Caco-2 (cell line): ENCODE results near the gene KCNC2. TPM values are rescaled to one million over a fixed set of nuclear protein-coding genes. Genes with fewer than 3 reads are reported as not detected.

Experiments used
- BruUV-seq: library from RNA; stranded (reverse); fragments of 400-500 nt; replicated peaks from 2 replicates; lab custom pipeline; 2021; lab: Mats Ljungman, UMichigan
- CTCF ChIA-PET: fragments of 300-600 bp; sonication (Branson Sonifier 250); formaldehyde crosslinking; loops from one replicate; lab custom pipeline; 2022; ENCODE audit warnings: antibody characterized with exemption; lab: Charles Lee
- POLR2A ChIA-PET: fragments of 300-600 bp; sonication (Branson Sonifier 250); formaldehyde crosslinking; loops from one replicate; lab custom pipeline; 2022; ENCODE audit warnings: antibody characterized with exemption; lab: Charles Lee
- DNase-seq, 2 experiments: peaks; one replicate each; pipeline versions ENCODE4 v3.0.0 to v3.0.0-alpha.2; 2020 to 2022
- H3K27me3 ChIP-seq: replicated peaks from 2 replicates; pipeline ENCODE4 v1.6.0; 2011; ENCODE audit warnings: low read length; ENCODE audit not compliant: control insufficient read depth, insufficient read depth
- H3K36me3 ChIP-seq: 2 replicates; pipeline ENCODE4 v1.5.1; 2011; ENCODE audit warnings: low read length; ENCODE audit not compliant: control insufficient read depth, insufficient read depth
- H3K4me1 ChIP-seq: fragments of 250-450 bp; sonication (Bioruptor Pico); 2 replicates; pipeline ENCODE4 v1.5.1; 2020; ENCODE audit warnings: mild to moderate bottlenecking
- H3K4me3 ChIP-seq: 2 replicates; pipeline ENCODE4 v1.5.1; 2011; ENCODE audit warnings: low read depth, mild to moderate bottlenecking, control low read depth, low read length
- H3K9me3 ChIP-seq: fragments of 250-450 bp; sonication (Bioruptor Pico); 2 replicates; pipeline ENCODE4 v1.5.1; 2020; ENCODE audit warnings: mild to moderate bottlenecking, moderate library complexity
- H3K27ac Mint-ChIP-seq: one replicate; pipeline ENCODE4 v1.8.0; 2022; ENCODE audit warnings: mixed read lengths; ENCODE audit not compliant: unreplicated experiment
- H3K27me3 Mint-ChIP-seq: one replicate; pipeline ENCODE4 v1.8.0; 2022; ENCODE audit warnings: mixed read lengths; ENCODE audit not compliant: insufficient read depth, unreplicated experiment
- H3K36me3 Mint-ChIP-seq: one replicate; pipeline ENCODE4 v1.8.0; 2022; ENCODE audit warnings: mild to moderate bottlenecking, mixed read lengths; ENCODE audit not compliant: insufficient read depth, unreplicated experiment
- H3K4me1 Mint-ChIP-seq: one replicate; pipeline ENCODE4 v1.8.0; 2022; ENCODE audit warnings: low read depth, mixed read lengths; ENCODE audit not compliant: unreplicated experiment
- H3K4me3 Mint-ChIP-seq: one replicate; pipeline ENCODE4 v1.8.0; 2022; ENCODE audit warnings: mild to moderate bottlenecking, moderate library complexity, mixed read lengths; ENCODE audit not compliant: unreplicated experiment
- H3K9me3 Mint-ChIP-seq: one replicate; pipeline ENCODE4 v1.8.0; 2022; ENCODE audit warnings: mixed read lengths; ENCODE audit not compliant: unreplicated experiment
- CTCF ChIP-seq, 2 experiments: fragments of 200-600 bp in 1 of 2; IDR thresholded peaks; 1 replicate in 1 of 2; 2 replicates in 1 of 2; pipeline versions ENCODE4 v1.5.1 to v1.8.0; 2011 to 2022; ENCODE audit warnings: antibody characterized with exemption in 1 of 2, control low read depth in 1 of 2, inconsistent platforms in 1 of 2, low read depth in 1 of 2, low read length in 1 of 2, mild to moderate bottlenecking in 1 of 2, moderate library complexity in 1 of 2; ENCODE audit not compliant: insufficient read depth in 1 of 2, severe bottlenecking in 1 of 2, unreplicated experiment in 1 of 2
- intact Hi-C: fragments of 100-400 bp; cut with micrococcal nuclease; formaldehyde crosslinking; loops from one replicate; pipeline ENCODE4 v1.10.0; 2022; ENCODE audit not compliant: unreplicated experiment
- total RNA-seq: library from RNA; stranded (reverse); gene quantifications from 2 replicates; pipeline ENCODE4 v1.2.3, GENCODE V29; 2022

KCNC2 gene
- total RNA-seq, 1 experiment from 2014 or later: not detected

DNA sequence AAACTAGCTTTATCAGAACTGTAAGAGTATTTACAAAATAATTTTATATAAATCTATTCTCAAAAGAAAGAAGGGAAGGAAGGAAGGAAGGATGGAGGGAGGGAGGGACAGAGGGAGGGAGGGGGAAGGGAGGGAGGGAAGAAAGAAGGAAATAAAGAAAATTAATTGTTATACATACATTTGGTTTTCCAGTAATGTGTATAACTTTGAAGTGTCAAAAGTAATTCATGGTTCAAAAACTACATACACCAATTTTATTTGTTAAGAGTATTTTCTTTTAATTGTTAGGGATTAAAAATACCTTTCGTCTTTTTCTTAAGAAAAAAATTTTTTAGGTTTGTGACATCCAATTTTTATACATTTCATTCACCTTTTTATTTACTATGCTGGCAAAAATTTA is 17.5 kb upstream of the KCNC2 start:
- peaks cover 7% of the 10 kb centered on the region for H3K9me3 Mint-ChIP-seq
- DNase-seq: no peak
- no peak overlapping the region for H3K4me3 ChIP-seq
- no peaks in the 10 kb centered on the region for H3K27me3 ChIP-seq
- H3K36me3 Mint-ChIP-seq: no peaks in the 10 kb centered on the region
- H3K27ac Mint-ChIP-seq: no peak overlapping the region
- H3K9me3 ChIP-seq: no peaks in the 10 kb centered on the region
- H3K27me3 Mint-ChIP-seq: peaks cover 2% of the 10 kb centered on the region
- TF ChIP-seq CTCF (IDR thresholded peaks at IDR 0.05; ENCODE audit: insufficient read depth in 1 of 2, low read depth in 1 of 2, low read length in 1 of 2, severe bottlenecking in 1 of 2, unreplicated experiment in 1 of 2): no peak
- H3K4me1 ChIP-seq: no peaks in the 10 kb centered on the region
- POLR2A ChIA-PET: no interaction called here
- H3K4me1 Mint-ChIP-seq: no peaks in the 10 kb centered on the region
- H3K36me3 ChIP-seq: no peaks in the 10 kb centered on the region
- CTCF ChIA-PET: no interaction called here
- no peak overlapping the region for H3K4me3 Mint-ChIP-seq
- no TSS peak for BruUV-seq
- intact Hi-C loops: no loop called here

GRCh38 chr12:75212072-75212471 is 2.4 kb upstream of the KCNC2 start:
- Mint-ChIP-seq H3K36me3 (no peaks in the 10 kb centered on the region), H3K9me3 (no peaks in the 10 kb centered on the region), H3K4me1 (no peaks in the 10 kb centered on the region), H3K27me3 (no peaks in the 10 kb centered on the region), H3K27ac (no peak overlapping the region), H3K4me3 (no peak overlapping the region)
- Histone ChIP-seq H3K4me1 (no peaks in the 10 kb centered on the region), H3K36me3 (no peaks in the 10 kb centered on the region), H3K27me3 (no peaks in the 10 kb centered on the region), H3K9me3 (no peaks in the 10 kb centered on the region), H3K4me3 (no peak overlapping the region)
- DNase-seq: no peak
- no TSS peak for BruUV-seq
- no peak for TF ChIP-seq CTCF (IDR thresholded peaks at IDR 0.05; ENCODE audit: insufficient read depth in 1 of 2, low read depth in 1 of 2, low read length in 1 of 2, severe bottlenecking in 1 of 2, unreplicated experiment in 1 of 2)
- ChIA-PET POLR2A (no interaction called here), CTCF (no interaction called here)
- intact Hi-C loops: no loop called here

- Histone ChIP-seq H3K36me3 (no peaks in the 10 kb centered on the region), H3K4me1 (no peaks in the 10 kb centered on the region), H3K4me3 (no peak overlapping the region), H3K9me3 (no peaks in the 10 kb centered on the region), H3K27me3 (no peaks in the 10 kb centered on the region)
- TF ChIP-seq CTCF (IDR thresholded peaks at IDR 0.05; ENCODE audit: insufficient read depth in 1 of 2, low read depth in 1 of 2, low read length in 1 of 2, severe bottlenecking in 1 of 2, unreplicated experiment in 1 of 2): no peak
- no peaks in the 10 kb centered on the region for H3K27me3 Mint-ChIP-seq
- ChIA-PET POLR2A (no interaction called here), CTCF (no interaction called here)
- H3K36me3 Mint-ChIP-seq: no peaks in the 10 kb centered on the region
- no peaks in the 10 kb centered on the region for H3K9me3 Mint-ChIP-seq
- BruUV-seq: no TSS peak
- no peaks in the 10 kb centered on the region for H3K4me1 Mint-ChIP-seq
- DNase-seq: peak; percentile 26 to 38
- H3K4me3 Mint-ChIP-seq: no peak overlapping the region
- no peak overlapping the region for H3K27ac Mint-ChIP-seq
- intact Hi-C loops: no loop called here
These were observed 505 bp downstream of the KCNC2 start for GRCh38 chr12:75208856-75209811.
